Fibroblast of lung (primary cell): ENCODE data around the gene RTP3. TPM values are rescaled to one million over a fixed set of nuclear protein-coding genes. Genes with fewer than 3 reads are reported as not detected.

ENCODE experiments used
- DNase-seq, 2 donors: peaks; one replicate each; pipeline versions ENCODE4 v3.0.0 to v3.0.0-alpha.2; 2010; ENCODE audit warnings: low read depth in 2 of 2
- H2AFZ ChIP-seq: 2 replicates; pipeline ENCODE4 v1.5.1; 2012; ENCODE audit warnings: low read length, control low read depth, inconsistent platforms
- H3K27ac ChIP-seq: 2 replicates; pipeline ENCODE4 v1.5.1; 2011; ENCODE audit warnings: low read length, control low read depth; ENCODE audit not compliant: insufficient read depth
- H3K27me3 ChIP-seq: 2 replicates; pipeline ENCODE4 v1.5.1; 2011; ENCODE audit warnings: mild to moderate bottlenecking, low read length; ENCODE audit not compliant: control insufficient read depth, insufficient read depth
- H3K36me3 ChIP-seq: 2 replicates; pipeline ENCODE4 v1.5.1; 2011; ENCODE audit warnings: low read length; ENCODE audit not compliant: control insufficient read depth, insufficient read depth
- H3K4me1 ChIP-seq: 2 replicates; pipeline ENCODE4 v1.5.1; 2011; ENCODE audit warnings: low read length; ENCODE audit not compliant: control insufficient read depth, insufficient read depth; ENCODE audit errors: extremely low read depth
- H3K4me2 ChIP-seq: 2 replicates; pipeline ENCODE4 v1.5.1; 2011; ENCODE audit warnings: low read length, control low read depth; ENCODE audit not compliant: insufficient read depth; ENCODE audit errors: extremely low read depth
- H3K4me3 ChIP-seq, 4 experiments: fragments of 200-600 bp in 1 of 4; sonication (generic) in 1 of 4; replicated peaks in 1 of 4; 2 replicates each; pipeline ENCODE4 v1.5.1; 2011 to 2016; ENCODE audit warnings: low read length in 4 of 4, low read depth in 3 of 4, mild to moderate bottlenecking in 3 of 4, control low read depth in 2 of 4, inconsistent platforms in 1 of 4, mixed read lengths in 1 of 4; ENCODE audit not compliant: insufficient read depth in 1 of 4; ENCODE audit errors: control extremely low read depth in 1 of 4
- H3K79me2 ChIP-seq: 2 replicates; pipeline ENCODE4 v1.5.1; 2012; ENCODE audit warnings: mild to moderate bottlenecking, low read length, inconsistent platforms; ENCODE audit not compliant: control insufficient read depth, insufficient read depth
- H3K9ac ChIP-seq: 2 replicates; pipeline ENCODE4 v1.5.1; 2011; ENCODE audit warnings: mild to moderate bottlenecking, low read length, control low read depth; ENCODE audit not compliant: insufficient read depth
- H3K9me3 ChIP-seq: 2 replicates; pipeline ENCODE4 v1.5.1; 2012; ENCODE audit warnings: low read depth, low read length; ENCODE audit not compliant: control insufficient read depth, insufficient read depth
- H4K20me1 ChIP-seq: 2 replicates; pipeline ENCODE4 v1.5.1; 2011; ENCODE audit warnings: low read length; ENCODE audit not compliant: control insufficient read depth, insufficient read depth; ENCODE audit errors: extremely low read depth
- CTCF ChIP-seq, 2 donors: IDR thresholded peaks in 1 of 2; conservative IDR thresholded peaks in 1 of 2; 1 replicate in 1 of 2; 2 replicates in 1 of 2; pipeline ENCODE4 v1.5.1; 2011 to 2012; ENCODE audit warnings: low read length in 2 of 2, control low read depth in 1 of 2, inconsistent platforms in 1 of 2, low read depth in 1 of 2, mild to moderate bottlenecking in 1 of 2
- EZH2 ChIP-seq: IDR thresholded peaks from 2 replicates; pipeline ENCODE4 v1.5.1; 2012; ENCODE audit warnings: low read length, control low read depth, mild to moderate bottlenecking; ENCODE audit errors: missing control alignments
- polyA plus RNA-seq, 2 donors: library from polyadenylated mRNA; depleted of rRNA in 1 of 2; stranded (reverse) in 1 of 2; unstranded in 1 of 2; fragments of >200 nt; gene quantifications; 2 replicates each; pipeline ENCODE4 v1.2.1, GENCODE V29; 2011 to 2012; ENCODE audit warnings: missing spikeins in 1 of 2
- total RNA-seq: library from RNA; depleted of rRNA; stranded (reverse); fragments of >200 nt; gene quantifications from 2 replicates; pipeline ENCODE4 v1.2.1, GENCODE V29; 2014

RTP3 gene
- total and polyA plus RNA-seq, 2 donors (not counting 1 experiment from before 2014, with no cell fraction given): not detected

DNA sequence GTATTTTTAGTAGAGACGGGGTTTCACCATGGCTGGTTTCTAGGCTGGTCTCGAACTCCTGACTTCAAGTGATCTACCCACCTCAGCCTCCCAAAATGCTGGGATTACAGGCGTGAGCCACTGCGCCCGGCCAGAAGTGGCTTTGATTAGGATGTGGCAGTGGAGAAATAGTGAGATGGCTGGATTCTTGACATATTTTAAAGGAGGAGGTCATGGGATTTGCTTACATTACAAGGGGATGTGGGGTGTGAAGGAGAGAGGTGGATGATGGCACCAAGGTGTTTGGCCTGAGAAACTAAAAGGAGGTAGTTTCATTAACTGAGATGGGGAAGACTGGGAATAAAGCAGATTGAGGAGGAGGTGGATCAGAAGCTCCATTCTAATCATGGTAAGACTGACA, 18.1 kb upstream of the RTP3 start:
- Histone ChIP-seq H4K20me1 (no peaks in the 10 kb centered on the region), H3K4me3 (no peak overlapping the region), H3K36me3 (no peaks in the 10 kb centered on the region), H3K4me1 (no peaks in the 10 kb centered on the region), H3K9ac (no peak overlapping the region), H3K4me2 (no peak overlapping the region), H2AFZ (no peak overlapping the region), H3K9me3 (no peaks in the 10 kb centered on the region), H3K27me3 (peaks cover 5% of the 10 kb centered on the region), H3K27ac (no peak overlapping the region), H3K79me2 (no peaks in the 10 kb centered on the region)
- peak in 1 of 2 donors; percentile 30 for DNase-seq
- TF ChIP-seq CTCF (conservative IDR thresholded peaks at IDR 0.05 in 1 of 2, IDR thresholded peaks at IDR 0.05 in 1 of 2; ENCODE audit: low read depth in 1 of 2, low read length in 2 of 2) (no peak), EZH2 (no peak)

DNA sequence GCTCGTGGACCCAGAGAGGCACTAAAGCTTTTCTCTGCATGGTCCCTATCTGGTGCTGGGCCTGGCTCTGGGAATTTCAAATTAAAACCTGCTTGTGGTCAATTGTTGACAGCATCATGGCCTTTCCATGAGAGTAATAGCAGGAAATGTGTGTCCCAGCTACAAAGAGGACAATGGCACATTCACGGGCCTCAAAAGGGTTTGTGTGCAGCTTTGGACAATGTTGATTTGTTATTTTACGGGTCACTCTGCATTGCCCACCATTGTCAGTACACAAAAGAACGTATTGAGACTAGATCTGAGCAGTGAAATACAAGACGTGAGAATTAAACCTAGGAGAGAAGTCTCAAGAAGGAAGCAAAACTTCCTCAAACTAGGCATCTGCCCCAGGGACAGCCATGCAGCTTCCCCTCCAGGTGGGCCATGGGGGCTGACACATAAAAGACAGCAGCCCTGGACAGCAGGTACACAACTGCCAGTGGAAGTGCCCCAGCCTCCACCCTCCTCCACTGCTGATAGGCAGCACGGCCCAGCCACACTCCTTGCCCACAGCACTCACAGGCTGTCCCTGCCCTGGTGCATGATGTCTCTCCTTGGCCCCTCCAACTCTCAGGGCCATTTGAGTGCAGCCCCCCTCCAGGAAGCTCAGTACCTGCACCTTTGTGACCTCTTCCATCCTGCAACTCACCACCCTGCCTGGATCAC, 17.1 kb upstream of the RTP3 start:
- Histone ChIP-seq H3K9ac (no peak overlapping the region), H3K27ac (no peak overlapping the region), H3K4me2 (no peak overlapping the region), H3K79me2 (no peaks in the 10 kb centered on the region), H2AFZ (no peak overlapping the region), H3K36me3 (no peaks in the 10 kb centered on the region), H3K4me3 (no peak overlapping the region), H3K4me1 (no peaks in the 10 kb centered on the region), H3K27me3 (peaks cover 5% of the 10 kb centered on the region), H4K20me1 (no peaks in the 10 kb centered on the region), H3K9me3 (no peaks in the 10 kb centered on the region)
- TF ChIP-seq CTCF (conservative IDR thresholded peaks at IDR 0.05 in 1 of 2, IDR thresholded peaks at IDR 0.05 in 1 of 2; ENCODE audit: low read depth in 1 of 2, low read length in 2 of 2) (no peak), EZH2 (no peak)
- DNase-seq: no peak

GRCh38 chr3:46481636-46482035, 16.1 kb upstream of the RTP3 start:
- Histone ChIP-seq H3K9ac (no peak overlapping the region), H3K4me1 (no peaks in the 10 kb centered on the region), H3K79me2 (no peaks in the 10 kb centered on the region), H4K20me1 (no peaks in the 10 kb centered on the region), H3K27ac (no peak overlapping the region), H3K4me3 (no peak overlapping the region), H2AFZ (no peak overlapping the region), H3K4me2 (no peak overlapping the region), H3K9me3 (no peaks in the 10 kb centered on the region), H3K27me3 (peaks cover 5% of the 10 kb centered on the region), H3K36me3 (no peaks in the 10 kb centered on the region)
- no peak for TF ChIP-seq EZH2
- no peak for TF ChIP-seq CTCF (conservative IDR thresholded peaks at IDR 0.05 in 1 of 2, IDR thresholded peaks at IDR 0.05 in 1 of 2; ENCODE audit: low read depth in 1 of 2, low read length in 2 of 2)
- DNase-seq: peak in 1 of 2 donors; percentile 28
